OCI-M2 (cell line): Measurements from ENCODE around the gene PIGU.
"Not testable (repeated sequence)": the region's sequence is repeated elsewhere in the genome, so short reads cannot be mapped to it uniquely, and the experiment has no call there.

Experiments used
- DNase-seq: peaks from one replicate; lab custom pipeline; 2025; ENCODE audit not compliant: unreplicated experiment; lab: John Stamatoyannopoulos, UW

Gene PIGU, protein sequence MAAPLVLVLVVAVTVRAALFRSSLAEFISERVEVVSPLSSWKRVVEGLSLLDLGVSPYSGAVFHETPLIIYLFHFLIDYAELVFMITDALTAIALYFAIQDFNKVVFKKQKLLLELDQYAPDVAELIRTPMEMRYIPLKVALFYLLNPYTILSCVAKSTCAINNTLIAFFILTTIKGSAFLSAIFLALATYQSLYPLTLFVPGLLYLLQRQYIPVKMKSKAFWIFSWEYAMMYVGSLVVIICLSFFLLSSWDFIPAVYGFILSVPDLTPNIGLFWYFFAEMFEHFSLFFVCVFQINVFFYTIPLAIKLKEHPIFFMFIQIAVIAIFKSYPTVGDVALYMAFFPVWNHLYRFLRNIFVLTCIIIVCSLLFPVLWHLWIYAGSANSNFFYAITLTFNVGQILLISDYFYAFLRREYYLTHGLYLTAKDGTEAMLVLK

DNA sequence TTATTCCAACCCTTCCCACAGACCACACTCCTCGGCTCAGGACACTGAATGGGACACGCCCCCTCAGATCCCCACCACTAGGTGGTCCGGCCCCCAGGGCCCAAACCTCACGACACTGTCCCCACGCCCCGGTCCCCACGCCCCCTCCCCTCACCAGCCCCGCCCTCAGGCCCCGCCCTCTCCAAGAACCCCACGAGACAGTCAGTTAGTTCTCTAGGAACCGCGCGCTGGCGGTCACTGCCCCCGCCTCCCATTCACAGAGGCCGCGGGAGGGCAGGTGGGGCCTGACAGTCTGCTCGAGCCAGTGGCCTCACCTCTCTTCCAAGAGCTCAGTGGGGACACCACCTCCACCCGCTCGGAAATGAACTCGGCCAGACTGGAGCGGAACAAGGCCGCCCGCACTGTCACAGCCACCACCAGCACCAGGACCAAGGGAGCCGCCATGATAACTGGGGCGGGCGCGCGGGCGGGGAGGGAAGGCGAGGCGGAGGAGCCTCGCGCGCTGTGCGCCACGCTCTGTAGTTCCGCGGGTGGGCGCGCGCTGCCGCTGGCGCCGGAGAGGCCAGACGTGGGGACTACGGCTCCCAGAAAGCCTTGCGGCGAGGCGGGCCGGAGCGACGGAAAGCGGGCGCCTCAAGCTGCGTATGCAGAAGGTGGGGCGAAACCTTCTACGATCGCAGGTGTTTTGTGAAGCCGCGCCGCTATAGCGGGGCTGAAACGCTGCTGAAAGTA, at the start of gene PIGU:
Gene PIGU (minus strand): TSS at position 451 of the 732 bp plus-strand sequence. CDS start 7 bp downstream, at position 444.
- peak; percentile 86 for DNase-seq

GRCh38 chr20:34724172-34724571, 47.3 kb upstream of the PIGU start:
- no peak for DNase-seq

- DNase-seq = not testable (repeated sequence)
These were observed 45.7 kb upstream of the PIGU start for GRCh38 chr20:34722560-34722959.

- DNase-seq = no peak
These were observed 43.4 kb upstream of the PIGU start for GRCh38 chr20:34720266-34720665.

DNA sequence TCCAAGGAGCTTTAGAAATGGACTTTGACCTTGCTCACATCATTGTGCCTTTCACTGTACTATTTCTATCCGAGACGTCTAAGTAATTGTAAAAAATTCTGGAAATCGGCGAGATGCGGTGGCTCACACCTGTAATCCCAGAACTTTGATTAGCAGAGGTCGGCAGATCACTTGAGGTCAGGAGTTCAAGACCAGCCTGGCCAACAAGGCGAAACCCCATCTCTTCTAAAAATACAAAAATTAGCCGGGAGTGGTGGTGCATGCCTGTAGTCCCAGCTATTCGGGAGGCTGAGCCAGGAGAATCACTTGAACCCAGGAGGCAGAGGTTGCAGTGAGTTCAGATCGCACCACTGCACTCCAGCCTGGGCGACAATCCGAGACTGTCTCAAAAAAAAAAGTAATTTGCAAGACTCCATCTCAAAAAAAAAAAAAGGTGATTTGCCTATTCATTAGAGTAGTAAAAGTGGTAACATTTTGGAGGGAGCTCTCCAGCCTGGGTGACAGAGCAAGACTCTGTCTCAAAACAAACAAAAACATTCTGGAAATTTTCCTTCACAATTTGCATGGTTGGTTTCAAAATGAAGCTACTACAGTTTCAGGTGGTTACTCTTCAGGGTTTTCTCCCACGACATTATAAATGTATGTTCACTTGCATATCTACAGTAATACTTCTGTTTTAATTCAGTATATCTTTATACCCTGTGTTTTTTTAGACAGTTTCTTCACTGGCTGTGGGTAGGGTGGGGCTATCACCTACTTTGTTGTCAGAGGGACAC, 42.5 kb upstream of the PIGU start:
- DNase-seq = not testable (repeated sequence)

DNA sequence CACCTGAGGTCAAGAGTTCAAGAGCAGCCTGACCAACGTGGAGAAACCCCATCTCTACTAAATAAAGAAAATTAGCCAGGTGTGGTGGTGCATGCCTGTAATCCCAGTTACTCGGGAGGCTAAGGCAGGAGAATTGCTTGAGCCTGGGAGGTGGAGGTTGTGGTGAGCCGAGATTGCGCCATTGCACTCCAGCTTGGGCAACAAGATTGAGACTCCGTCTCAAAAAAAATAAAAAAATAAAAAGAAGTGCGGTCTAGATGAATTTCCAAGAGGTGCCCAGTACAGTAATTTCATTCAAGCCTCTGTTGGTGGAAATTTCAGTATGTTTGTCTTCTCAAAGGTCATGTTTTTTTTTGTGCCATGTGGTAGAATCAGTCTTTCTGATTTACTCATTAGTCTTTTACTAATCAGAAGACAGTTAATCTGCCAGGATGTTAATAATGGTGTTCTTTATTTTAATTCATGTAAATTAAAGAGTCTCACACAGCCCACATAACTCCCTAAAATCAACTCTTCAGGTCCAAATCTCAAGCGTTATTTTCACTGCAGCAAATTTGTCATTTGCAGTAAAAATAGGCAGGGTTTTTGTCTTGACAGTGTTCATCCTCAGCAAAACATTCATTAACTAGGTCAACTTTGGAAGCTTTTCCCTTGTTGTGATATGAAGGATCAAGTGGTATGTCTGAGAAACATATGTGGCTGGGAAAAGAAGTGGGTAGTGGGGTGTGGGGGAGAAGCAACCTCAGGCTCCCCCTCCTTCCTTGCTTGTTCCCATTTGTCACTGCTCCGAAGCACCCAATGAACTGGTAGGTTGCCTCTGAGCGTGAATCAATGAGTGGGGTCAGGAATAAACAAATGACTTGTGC, 40.6 kb upstream of the PIGU start:
- no peak for DNase-seq

- no peak for DNase-seq
These were observed 40.0 kb upstream of the PIGU start for GRCh38 chr20:34716921-34717229.

GRCh38 chr20:34715384-34715783, 38.5 kb upstream of the PIGU start:
- no peak for DNase-seq

GRCh38 chr20:34713944-34714515, 37.1 kb upstream of the PIGU start:
- not testable (repeated sequence) for DNase-seq

DNA sequence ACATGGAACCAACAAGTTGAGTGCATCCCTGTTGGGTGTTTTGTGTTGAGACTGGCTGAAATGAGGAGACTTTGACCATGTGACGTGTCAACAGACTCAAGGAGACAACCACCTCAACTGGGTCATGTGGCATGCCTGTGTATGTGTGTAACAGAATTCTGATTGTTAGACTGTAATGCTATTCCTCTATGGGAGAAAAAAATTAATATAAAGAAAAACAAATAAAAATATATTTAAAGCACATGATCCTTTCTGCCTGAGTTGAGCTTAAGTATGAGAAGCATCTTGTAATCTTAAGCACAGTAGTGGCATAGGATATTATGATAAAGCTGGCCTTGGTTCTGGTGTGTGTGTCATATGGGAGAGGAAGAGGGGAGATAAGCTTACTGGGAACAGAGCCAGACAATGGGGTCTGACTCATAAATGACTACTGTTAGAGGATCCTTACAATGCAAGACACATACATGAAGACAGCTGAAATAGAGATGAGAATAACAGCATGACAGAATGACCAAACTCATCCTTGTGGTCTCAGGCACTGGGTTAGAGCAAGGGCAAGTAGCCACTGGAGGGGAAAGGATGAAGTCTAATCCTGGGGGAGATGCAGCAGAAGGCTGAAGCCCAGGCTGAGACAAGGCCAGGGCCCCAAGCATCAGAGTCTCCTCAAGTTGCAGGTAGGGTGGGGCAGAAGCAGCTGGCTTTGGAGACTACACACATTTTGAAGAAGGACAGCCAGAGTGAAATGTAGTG, 36.5 kb upstream of the PIGU start:
- DNase-seq = peak; percentile 93

GRCh38 chr20:34712525-34713192, 35.8 kb upstream of the PIGU start:
- no peak for DNase-seq

DNA sequence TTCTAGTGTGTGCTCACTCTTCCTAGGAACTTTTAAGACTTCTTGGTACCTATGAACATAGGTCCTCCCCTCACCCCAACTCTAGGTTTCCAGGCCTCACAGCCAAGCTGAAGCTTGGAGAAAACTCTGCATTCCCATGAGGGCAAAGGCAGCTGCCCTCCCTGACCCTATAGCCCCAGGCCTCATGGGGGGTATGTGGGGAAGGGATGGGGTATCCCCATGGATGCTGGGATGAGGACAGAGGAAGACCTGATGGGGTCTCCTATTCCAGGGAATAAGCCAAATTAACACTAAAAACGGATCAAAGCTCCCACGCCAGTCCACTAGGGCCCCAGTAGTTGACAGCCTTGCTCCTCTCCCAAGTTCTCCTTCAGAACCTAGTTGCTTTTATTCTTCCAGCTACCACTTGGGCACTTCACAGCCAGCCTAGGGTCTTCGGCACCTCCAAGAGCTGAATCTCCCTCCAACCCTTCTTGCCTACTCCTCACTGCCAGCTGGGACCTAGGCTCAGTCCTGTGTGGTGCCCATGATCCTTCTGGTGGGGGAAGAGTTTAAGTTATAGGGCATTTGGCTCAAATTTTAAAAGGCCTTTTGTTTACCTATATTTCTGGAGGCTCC, 35.0 kb upstream of the PIGU start:
- DNase-seq = no peak

GRCh38 chr20:34710861-34711574, 34.1 kb upstream of the PIGU start:
- DNase-seq = no peak

GRCh38 chr20:34710568-34710839, 33.6 kb upstream of the PIGU start:
- no peak for DNase-seq

GRCh38 chr20:34709831-34710567, 33.1 kb upstream of the PIGU start:
- DNase-seq = no peak

DNA sequence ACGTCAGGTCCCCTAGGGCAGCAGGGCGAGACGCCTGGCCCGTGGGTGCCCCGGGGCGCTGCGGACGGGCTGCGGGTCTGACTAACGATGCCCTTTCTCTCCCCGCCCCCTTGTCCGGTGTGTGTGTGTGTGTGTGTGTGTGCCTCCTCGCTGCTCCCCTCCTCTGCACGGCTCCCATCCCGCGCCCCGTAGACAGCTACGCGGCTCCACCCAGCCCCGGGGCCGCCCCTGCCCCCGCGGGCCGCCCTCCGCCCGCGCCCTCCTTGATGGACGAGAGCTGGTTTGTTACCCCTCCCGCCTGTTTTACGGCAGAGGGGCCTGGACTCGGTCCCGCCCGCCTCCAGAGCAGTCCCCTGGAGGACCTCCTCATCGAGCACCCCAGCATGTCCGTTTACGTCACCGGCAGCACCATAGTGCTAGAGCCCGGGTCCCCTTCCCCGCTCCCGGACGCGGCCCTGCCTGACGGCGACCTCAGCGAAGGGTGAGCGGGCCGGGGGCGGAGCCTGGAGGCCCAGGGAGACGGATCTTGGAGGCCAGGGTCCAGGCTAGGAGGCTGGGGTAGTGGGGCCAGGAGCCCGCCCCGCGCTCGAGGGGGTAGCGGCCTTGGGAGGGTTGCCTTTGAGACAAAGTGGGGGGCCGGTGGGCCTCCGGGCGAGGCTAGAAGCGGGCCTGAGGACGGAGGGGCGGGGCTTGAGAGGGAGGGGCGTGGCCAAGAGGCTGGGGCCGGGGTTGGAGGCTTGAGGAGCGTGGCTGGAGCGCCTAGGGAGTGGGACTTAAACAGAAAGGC, 32.3 kb upstream of the PIGU start:
- no peak for DNase-seq

- DNase-seq = no peak
These were observed 31.7 kb upstream of the PIGU start for GRCh38 chr20:34708621-34709043.
